ENCODE results near the gene MCMBP. TPM values are rescaled to one million over a fixed set of nuclear protein-coding genes. Genes with fewer than 3 reads are reported as not detected.

The MCMBP gene
- polyA plus RNA-seq, 2 of the 4 experiments (the other 2 are of a cell fraction): 57.3 to 113 TPM

DNA sequence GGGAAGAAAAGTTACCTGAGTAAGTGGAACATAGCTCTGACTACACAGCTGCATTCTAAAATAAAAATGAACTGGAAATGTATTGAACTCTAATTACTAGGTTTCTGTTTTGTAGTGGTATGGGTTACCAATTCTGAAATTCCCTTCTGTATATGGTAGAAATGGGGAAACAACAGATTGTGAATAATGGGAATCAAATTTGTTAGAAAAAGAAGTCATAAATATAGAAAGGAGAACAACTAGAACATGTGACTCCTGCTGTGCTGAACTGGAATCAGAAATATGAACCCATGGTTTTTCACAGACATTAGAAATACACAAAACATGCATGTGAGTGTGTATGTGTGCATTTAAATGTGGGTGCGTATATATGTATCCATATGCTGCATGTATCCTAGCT, 27.0 kb downstream of the MCMBP start:
- 96% methylated on average over 1 of the region's 1 CpG for WGBS (ENCODE audit: missing lambda C conversion rate)
- no peaks in the 10 kb centered on the region for H3K9me3 ChIP-seq
- TF ChIP-seq, protein P1, sequence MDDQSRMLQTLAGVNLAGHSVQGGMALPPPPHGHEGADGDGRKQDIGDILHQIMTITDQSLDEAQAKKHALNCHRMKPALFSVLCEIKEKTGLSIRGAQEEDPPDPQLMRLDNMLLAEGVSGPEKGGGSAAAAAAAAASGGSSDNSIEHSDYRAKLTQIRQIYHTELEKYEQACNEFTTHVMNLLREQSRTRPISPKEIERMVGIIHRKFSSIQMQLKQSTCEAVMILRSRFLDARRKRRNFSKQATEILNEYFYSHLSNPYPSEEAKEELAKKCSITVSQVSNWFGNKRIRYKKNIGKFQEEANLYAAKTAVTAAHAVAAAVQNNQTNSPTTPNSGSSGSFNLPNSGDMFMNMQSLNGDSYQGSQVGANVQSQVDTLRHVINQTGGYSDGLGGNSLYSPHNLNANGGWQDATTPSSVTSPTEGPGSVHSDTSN (IDR thresholded peaks at IDR 0.05): no peak
- TF ChIP-seq MAFK (IDR thresholded peaks at IDR 0.05; ENCODE audit: partially characterized antibody) (no peak), NFE2L2 (conservative IDR thresholded peaks at IDR 0.05; ENCODE audit: low read length) (no peak), CHD2 (IDR thresholded peaks at IDR 0.05; ENCODE audit: low read length, partially characterized antibody) (no peak), KDM5A (IDR thresholded peaks at IDR 0.05) (no peak), FOSB (CRISPR knock-in tag; IDR thresholded peaks at IDR 0.05) (no peak), CBX8 (IDR thresholded peaks at IDR 0.05) (no peak), FOSL2 (IDR thresholded peaks at IDR 0.05) (no peak), FOSL2 (CRISPR knock-in tag; IDR thresholded peaks at IDR 0.05) (no peak), BHLHE40 (IDR thresholded peaks at IDR 0.05; ENCODE audit: low read depth, low read length) (no peak), FOXS1 (CRISPR knock-in tag; IDR thresholded peaks at IDR 0.05) (no peak), RAD21 (conservative IDR thresholded peaks at IDR 0.05 in 1 of 2, IDR thresholded peaks at IDR 0.05 in 1 of 2) (no peak), JUNB (IDR thresholded peaks at IDR 0.05) (no peak), CHD4 (IDR thresholded peaks at IDR 0.05; ENCODE audit: borderline replicate concordance) (no peak)
- TF ChIP-seq, protein P2, sequence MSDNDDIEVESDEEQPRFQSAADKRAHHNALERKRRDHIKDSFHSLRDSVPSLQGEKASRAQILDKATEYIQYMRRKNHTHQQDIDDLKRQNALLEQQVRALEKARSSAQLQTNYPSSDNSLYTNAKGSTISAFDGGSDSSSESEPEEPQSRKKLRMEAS (IDR thresholded peaks at IDR 0.05): no peak
- TF ChIP-seq, protein P3, sequence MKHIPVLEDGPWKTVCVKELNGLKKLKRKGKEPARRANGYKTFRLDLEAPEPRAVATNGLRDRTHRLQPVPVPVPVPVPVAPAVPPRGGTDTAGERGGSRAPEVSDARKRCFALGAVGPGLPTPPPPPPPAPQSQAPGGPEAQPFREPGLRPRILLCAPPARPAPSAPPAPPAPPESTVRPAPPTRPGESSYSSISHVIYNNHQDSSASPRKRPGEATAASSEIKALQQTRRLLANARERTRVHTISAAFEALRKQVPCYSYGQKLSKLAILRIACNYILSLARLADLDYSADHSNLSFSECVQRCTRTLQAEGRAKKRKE (CRISPR knock-in tag; IDR thresholded peaks at IDR 0.05; ENCODE audit: low read depth): no peak
- H3K27ac ChIP-seq: no peak overlapping the region
- H3K4me1 ChIP-seq: peaks cover 17% of the 10 kb centered on the region
- DNase-seq (ENCODE audit: low read depth in 1 of 2, low spot score in 1 of 2) (no peak), ATAC-seq (no peak), FAIRE-seq (no peak)
- CTCF ChIA-PET: interaction anchor here (2.6 to 3.0 kb wide), 2 partner anchors 94 to 237 kb away, joined by 10 to 16 read pairs; no protein-coding TSS in a partner anchor
- POLR2A ChIA-PET: no interaction called here
- no peak overlapping the region for H3K4me3 ChIP-seq
- no peak overlapping the region for H3K4me2 ChIP-seq

DNA sequence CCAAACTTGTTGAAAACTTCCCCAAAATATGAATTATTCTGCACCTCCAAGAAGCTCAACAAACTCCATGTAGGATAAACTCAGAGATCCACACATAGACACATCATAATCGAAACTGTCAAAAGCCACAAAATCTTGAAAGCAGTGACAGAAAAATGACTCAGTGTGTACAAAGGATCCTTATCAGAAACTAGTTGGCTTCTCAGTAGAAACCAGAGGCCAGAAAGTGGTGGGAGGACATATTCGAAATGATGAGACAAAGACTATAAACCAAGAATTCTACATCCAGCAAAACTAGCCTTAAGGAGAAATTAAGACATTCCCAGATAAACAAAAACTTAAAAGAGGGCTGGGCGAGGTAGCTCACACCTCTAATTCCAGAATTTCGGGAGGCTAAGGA, 38.5 kb downstream of the MCMBP start:
- FAIRE-seq (peak; percentile 13), DNase-seq (ENCODE audit: low read depth in 1 of 2, low spot score in 1 of 2) (no peak), ATAC-seq (no peak)
- no peak overlapping the region for H3K27ac ChIP-seq
- H3K4me1 ChIP-seq: 0 out of 3 replicates have a peak, but pooled peaks cover 8% of the 10 kb centered on the region
- POLR2A ChIA-PET: no interaction called here
- no peak overlapping the region for H3K4me2 ChIP-seq
- H3K4me3 ChIP-seq: no peak overlapping the region
- CTCF ChIA-PET: interaction anchor here (0.7 kb wide), 1 partner anchor 657 kb away, joined by 5 read pairs; no protein-coding TSS in a partner anchor
- TF ChIP-seq, protein P4, sequence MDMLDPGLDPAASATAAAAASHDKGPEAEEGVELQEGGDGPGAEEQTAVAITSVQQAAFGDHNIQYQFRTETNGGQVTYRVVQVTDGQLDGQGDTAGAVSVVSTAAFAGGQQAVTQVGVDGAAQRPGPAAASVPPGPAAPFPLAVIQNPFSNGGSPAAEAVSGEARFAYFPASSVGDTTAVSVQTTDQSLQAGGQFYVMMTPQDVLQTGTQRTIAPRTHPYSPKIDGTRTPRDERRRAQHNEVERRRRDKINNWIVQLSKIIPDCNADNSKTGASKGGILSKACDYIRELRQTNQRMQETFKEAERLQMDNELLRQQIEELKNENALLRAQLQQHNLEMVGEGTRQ (IDR thresholded peaks at IDR 0.05): no peak
- TF ChIP-seq PHF8 (IDR thresholded peaks at IDR 0.05; ENCODE audit: borderline replicate concordance, low read depth) (no peak), JUNB (IDR thresholded peaks at IDR 0.05) (no peak), EHMT2 (IDR thresholded peaks at IDR 0.05; ENCODE audit: low read depth) (no peak), SMC3 (IDR thresholded peaks at IDR 0.05) (no peak), RCOR1 (IDR thresholded peaks at IDR 0.05; ENCODE audit: low read depth, low read length) (no peak), ZNF302 (CRISPR knock-in tag; IDR thresholded peaks at IDR 0.05) (no peak), FOSL2 (IDR thresholded peaks at IDR 0.05) (no peak), FOSL2 (CRISPR knock-in tag; IDR thresholded peaks at IDR 0.05) (no peak), KDM5A (IDR thresholded peaks at IDR 0.05) (no peak), HOXB5 (CRISPR knock-in tag; IDR thresholded peaks at IDR 0.05) (no peak), ZSCAN20 (CRISPR knock-in tag; IDR thresholded peaks at IDR 0.05) (no peak), FOSB (CRISPR knock-in tag; IDR thresholded peaks at IDR 0.05) (no peak), ESRRA (IDR thresholded peaks at IDR 0.05; ENCODE audit: borderline replicate concordance, low read length) (no peak), MAFK (IDR thresholded peaks at IDR 0.05; ENCODE audit: partially characterized antibody) (no peak), CBX2 (IDR thresholded peaks at IDR 0.05; ENCODE audit: borderline replicate concordance, low read depth) (no peak), CBX8 (IDR thresholded peaks at IDR 0.05) (no peak), FOXS1 (CRISPR knock-in tag; IDR thresholded peaks at IDR 0.05) (no peak)
- TF ChIP-seq, protein P3 (CRISPR knock-in tag; IDR thresholded peaks at IDR 0.05; ENCODE audit: low read depth): no peak
- TF ChIP-seq, protein P5, sequence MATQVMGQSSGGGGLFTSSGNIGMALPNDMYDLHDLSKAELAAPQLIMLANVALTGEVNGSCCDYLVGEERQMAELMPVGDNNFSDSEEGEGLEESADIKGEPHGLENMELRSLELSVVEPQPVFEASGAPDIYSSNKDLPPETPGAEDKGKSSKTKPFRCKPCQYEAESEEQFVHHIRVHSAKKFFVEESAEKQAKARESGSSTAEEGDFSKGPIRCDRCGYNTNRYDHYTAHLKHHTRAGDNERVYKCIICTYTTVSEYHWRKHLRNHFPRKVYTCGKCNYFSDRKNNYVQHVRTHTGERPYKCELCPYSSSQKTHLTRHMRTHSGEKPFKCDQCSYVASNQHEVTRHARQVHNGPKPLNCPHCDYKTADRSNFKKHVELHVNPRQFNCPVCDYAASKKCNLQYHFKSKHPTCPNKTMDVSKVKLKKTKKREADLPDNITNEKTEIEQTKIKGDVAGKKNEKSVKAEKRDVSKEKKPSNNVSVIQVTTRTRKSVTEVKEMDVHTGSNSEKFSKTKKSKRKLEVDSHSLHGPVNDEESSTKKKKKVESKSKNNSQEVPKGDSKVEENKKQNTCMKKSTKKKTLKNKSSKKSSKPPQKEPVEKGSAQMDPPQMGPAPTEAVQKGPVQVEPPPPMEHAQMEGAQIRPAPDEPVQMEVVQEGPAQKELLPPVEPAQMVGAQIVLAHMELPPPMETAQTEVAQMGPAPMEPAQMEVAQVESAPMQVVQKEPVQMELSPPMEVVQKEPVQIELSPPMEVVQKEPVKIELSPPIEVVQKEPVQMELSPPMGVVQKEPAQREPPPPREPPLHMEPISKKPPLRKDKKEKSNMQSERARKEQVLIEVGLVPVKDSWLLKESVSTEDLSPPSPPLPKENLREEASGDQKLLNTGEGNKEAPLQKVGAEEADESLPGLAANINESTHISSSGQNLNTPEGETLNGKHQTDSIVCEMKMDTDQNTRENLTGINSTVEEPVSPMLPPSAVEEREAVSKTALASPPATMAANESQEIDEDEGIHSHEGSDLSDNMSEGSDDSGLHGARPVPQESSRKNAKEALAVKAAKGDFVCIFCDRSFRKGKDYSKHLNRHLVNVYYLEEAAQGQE (IDR thresholded peaks at IDR 0.05): no peak
- H3K9me3 ChIP-seq: no peaks in the 10 kb centered on the region
- WGBS (ENCODE audit: missing lambda C conversion rate): 83% methylated on average over 4 of the region's 4 CpGs
